WTC11 (cell line): ENCODE measurements around the gene OAS1. TPM values are rescaled to one million over a fixed set of nuclear protein-coding genes. Genes with fewer than 3 reads are reported as not detected.

Source experiments
- ATAC-seq: fragments of 200-7000 bp; cut with Tn5 transposase; 2 replicates; pipeline ENCODE4 v1.10.0; 2021; ENCODE audit warnings: mild to moderate bottlenecking, moderate library complexity
- CTCF ChIA-PET: fragments of 300-600 bp; sonication (Branson Sonifier 250); formaldehyde crosslinking; loops from one replicate; lab custom pipeline; 2021; ENCODE audit warnings: antibody characterized with exemption; lab: Charles Lee
- POLR2A ChIA-PET: fragments of 350-600 bp; sonication (Branson Sonifier 250); formaldehyde crosslinking; loops from one replicate; lab custom pipeline; 2021; ENCODE audit warnings: antibody characterized with exemption; lab: Charles Lee
- DNase-seq: peaks from one replicate; pipeline ENCODE4 v3.0.0; 2021; ENCODE audit warnings: low spot score
- H3K27ac Mint-ChIP-seq: 2 replicates; pipeline ENCODE4 v1.8.0; 2021; ENCODE audit warnings: mixed read lengths
- H3K27me3 Mint-ChIP-seq: 2 replicates; pipeline ENCODE4 v1.8.0; 2021; ENCODE audit warnings: low read depth, mild to moderate bottlenecking, moderate library complexity, mixed read lengths
- H3K36me3 Mint-ChIP-seq: 2 replicates; pipeline ENCODE4 v1.8.0; 2021; ENCODE audit warnings: mixed read lengths
- H3K4me1 Mint-ChIP-seq: 2 replicates; pipeline ENCODE4 v1.8.0; 2022; ENCODE audit warnings: mixed read lengths
- H3K4me3 Mint-ChIP-seq: 2 replicates; pipeline ENCODE4 v1.8.0; 2021; ENCODE audit warnings: mild to moderate bottlenecking, moderate library complexity, mixed read lengths
- H3K9me3 Mint-ChIP-seq: 2 replicates; pipeline ENCODE4 v1.8.0; 2021; ENCODE audit warnings: mixed read lengths
- ATF1 ChIP-seq: sonication (generic); formaldehyde crosslinking; IDR thresholded peaks from 2 replicates; pipeline ENCODE4 v1.8.1; 2023; ENCODE audit warnings: mild to moderate bottlenecking, moderate library complexity, missing genetic modification reagents
- ATF6 ChIP-seq: sonication (generic); formaldehyde crosslinking; IDR thresholded peaks from 2 replicates; pipeline ENCODE4 v1.8.1; 2023; ENCODE audit warnings: mild to moderate bottlenecking, missing genetic modification reagents
- CREM ChIP-seq: sonication (generic); formaldehyde crosslinking; IDR thresholded peaks from 2 replicates; pipeline ENCODE4 v1.8.1; 2022; ENCODE audit warnings: mild to moderate bottlenecking, missing genetic modification reagents, moderate library complexity
- E2F1 ChIP-seq: sonication (generic); formaldehyde crosslinking; IDR thresholded peaks from 2 replicates; pipeline ENCODE4 v1.8.0; 2022; ENCODE audit warnings: mild to moderate bottlenecking, missing genetic modification reagents
- E2F4 ChIP-seq: sonication (generic); formaldehyde crosslinking; IDR thresholded peaks from 2 replicates; pipeline ENCODE4 v1.8.1; 2022; ENCODE audit warnings: low read depth, mild to moderate bottlenecking, moderate library complexity, missing genetic modification reagents, borderline replicate concordance
- ELF4 ChIP-seq: sonication (generic); formaldehyde crosslinking; IDR thresholded peaks from 2 replicates; pipeline ENCODE4 v1.8.1; 2022; ENCODE audit warnings: low read depth, mild to moderate bottlenecking, moderate library complexity, missing genetic modification reagents
- HMGA2 ChIP-seq: fragments of 250-450 bp; sonication (Bioruptor Pico); IDR thresholded peaks from 2 replicates; pipeline ENCODE4 v1.4.0; 2021; ENCODE audit warnings: mild to moderate bottlenecking, moderate library complexity
- JUN ChIP-seq: sonication (generic); formaldehyde crosslinking; IDR thresholded peaks from 2 replicates; pipeline ENCODE4 v1.8.0; 2023; ENCODE audit warnings: mild to moderate bottlenecking, missing genetic modification reagents
- NFATC4 ChIP-seq: fragments of 250-450 bp; sonication (Bioruptor Pico); IDR thresholded peaks from 2 replicates; pipeline ENCODE4 v1.9.0; 2021; ENCODE audit warnings: mild to moderate bottlenecking
- NR2C2 ChIP-seq: sonication (generic); formaldehyde crosslinking; IDR thresholded peaks from 2 replicates; pipeline ENCODE4 v1.8.0; 2022; ENCODE audit warnings: mild to moderate bottlenecking, missing genetic modification reagents
- OVOL2 ChIP-seq: fragments of 250-450 bp; sonication (Bioruptor Pico); IDR thresholded peaks from 2 replicates; pipeline ENCODE4 v1.9.0; 2021; ENCODE audit warnings: mild to moderate bottlenecking, borderline replicate concordance
- PRRX2 ChIP-seq: fragments of 250-450 bp; sonication (Bioruptor Pico); IDR thresholded peaks from 2 replicates; pipeline ENCODE4 v1.8.0; 2021; ENCODE audit warnings: mild to moderate bottlenecking
- RELA ChIP-seq: sonication (generic); formaldehyde crosslinking; IDR thresholded peaks from 2 replicates; pipeline ENCODE4 v1.8.1; 2022; ENCODE audit warnings: missing genetic modification reagents, mild to moderate bottlenecking, borderline replicate concordance
- RORB ChIP-seq: fragments of 250-450 bp; sonication (Bioruptor Pico); IDR thresholded peaks from 2 replicates; pipeline ENCODE4 v1.9.0; 2021; ENCODE audit warnings: mild to moderate bottlenecking
- SMAD3 ChIP-seq: sonication (generic); formaldehyde crosslinking; IDR thresholded peaks from 2 replicates; pipeline ENCODE4 v1.8.0; 2022; ENCODE audit warnings: missing genetic modification reagents, mild to moderate bottlenecking, borderline replicate concordance
- TEAD1 ChIP-seq: sonication (generic); formaldehyde crosslinking; IDR thresholded peaks from 2 replicates; pipeline ENCODE4 v1.8.0; 2022; ENCODE audit warnings: mild to moderate bottlenecking, missing genetic modification reagents
- TEAD4 ChIP-seq: sonication (generic); formaldehyde crosslinking; IDR thresholded peaks from 2 replicates; pipeline ENCODE4 v1.8.0; 2022; ENCODE audit warnings: mild to moderate bottlenecking, missing genetic modification reagents
- USF2 ChIP-seq: sonication (generic); formaldehyde crosslinking; IDR thresholded peaks from 2 replicates; pipeline ENCODE4 v1.8.1; 2023; ENCODE audit warnings: mild to moderate bottlenecking, missing genetic modification reagents, moderate library complexity
- ZBTB21 ChIP-seq: sonication (generic); formaldehyde crosslinking; IDR thresholded peaks from 2 replicates; pipeline ENCODE4 v1.8.1; 2023; ENCODE audit warnings: mild to moderate bottlenecking, missing genetic modification reagents, borderline replicate concordance
- ZNF121 ChIP-seq: sonication (generic); formaldehyde crosslinking; IDR thresholded peaks from 2 replicates; pipeline ENCODE4 v1.8.0; 2023; ENCODE audit warnings: missing genetic modification reagents
- ZNF138 ChIP-seq: sonication (generic); formaldehyde crosslinking; conservative IDR thresholded peaks from 2 replicates; pipeline ENCODE4 v1.8.1; 2022; ENCODE audit warnings: mild to moderate bottlenecking, moderate library complexity, missing genetic modification reagents
- ZNF317 ChIP-seq: sonication (generic); formaldehyde crosslinking; IDR thresholded peaks from 2 replicates; pipeline ENCODE4 v1.8.1; 2023; ENCODE audit warnings: low read depth, mild to moderate bottlenecking, moderate library complexity, missing genetic modification reagents, borderline replicate concordance
- ZNF416 ChIP-seq: fragments of 250-450 bp; sonication (Bioruptor Pico); IDR thresholded peaks from 2 replicates; pipeline ENCODE4 v1.9.0; 2021; ENCODE audit warnings: mild to moderate bottlenecking, inconsistent platforms
- total RNA-seq: library from RNA; stranded (reverse); gene quantifications from 3 replicates; pipeline ENCODE4 v1.2.3, GENCODE V29; 2021
- TF ChIP-seq, protein P1 (sequence below): sonication (generic); formaldehyde crosslinking; IDR thresholded peaks from 2 replicates; pipeline ENCODE4 v1.8.1; 2022; ENCODE audit warnings: mild to moderate bottlenecking, moderate library complexity, missing genetic modification reagents
- TF ChIP-seq, protein P2 (sequence below): sonication (generic); formaldehyde crosslinking; IDR thresholded peaks from 2 replicates; pipeline ENCODE4 v1.8.1; 2023; ENCODE audit warnings: mild to moderate bottlenecking, moderate library complexity, missing genetic modification reagents

The OAS1 gene
- total RNA-seq, 1 experiment from 2014 or later: 0.24 TPM

DNA sequence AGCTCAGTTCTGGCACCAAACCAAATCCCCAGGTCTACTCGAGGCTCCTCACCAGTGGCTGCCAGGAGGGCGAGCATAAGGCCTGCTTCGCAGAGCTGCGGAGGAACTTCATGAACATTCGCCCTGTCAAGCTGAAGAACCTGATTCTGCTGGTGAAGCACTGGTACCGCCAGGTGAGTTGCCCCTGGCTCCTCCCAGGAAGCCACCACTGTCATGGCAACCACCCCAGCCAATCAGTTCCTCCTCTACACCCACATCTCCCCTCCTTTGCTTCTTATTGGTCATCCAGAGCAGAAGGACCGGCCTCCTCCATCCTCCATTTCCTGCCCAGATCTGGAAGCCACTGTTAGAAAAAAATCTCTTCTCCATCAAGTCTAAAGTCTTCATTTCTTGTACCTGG, 54.3 kb downstream of the OAS1 start:
- no peak overlapping the region for H3K4me3 Mint-ChIP-seq
- CTCF ChIA-PET: interaction anchor here (4.8 kb wide), 1 partner anchor 32 kb away, joined by 21 read pairs; no protein-coding TSS in a partner anchor
- DNase-seq (no peak), ATAC-seq (no peak; the same call in 1 of the 2 replicates)
- H3K27me3 Mint-ChIP-seq: peaks cover 37% of the 10 kb centered on the region
- POLR2A ChIA-PET: no interaction called here
- H3K36me3 Mint-ChIP-seq: peaks cover 20% of the 10 kb centered on the region
- H3K4me1 Mint-ChIP-seq: no peaks in the 10 kb centered on the region
- no peak overlapping the region for H3K27ac Mint-ChIP-seq
- H3K9me3 Mint-ChIP-seq: peaks cover 49% of the 10 kb centered on the region
- TF ChIP-seq ZBTB21 (CRISPR knock-in tag) (no peak), CREM (CRISPR knock-in tag) (no peak), SMAD3 (CRISPR knock-in tag) (no peak), NFATC4 (CRISPR knock-in tag) (no peak), ZNF317 (CRISPR knock-in tag) (no peak), TEAD4 (CRISPR knock-in tag) (no peak), HMGA2 (CRISPR knock-in tag) (no peak), ZNF138 (CRISPR knock-in tag) (no peak), ATF1 (CRISPR knock-in tag) (no peak), ZNF416 (CRISPR knock-in tag) (no peak), RORB (CRISPR knock-in tag) (no peak), OVOL2 (CRISPR knock-in tag) (no peak)
- TF ChIP-seq, protein P1, sequence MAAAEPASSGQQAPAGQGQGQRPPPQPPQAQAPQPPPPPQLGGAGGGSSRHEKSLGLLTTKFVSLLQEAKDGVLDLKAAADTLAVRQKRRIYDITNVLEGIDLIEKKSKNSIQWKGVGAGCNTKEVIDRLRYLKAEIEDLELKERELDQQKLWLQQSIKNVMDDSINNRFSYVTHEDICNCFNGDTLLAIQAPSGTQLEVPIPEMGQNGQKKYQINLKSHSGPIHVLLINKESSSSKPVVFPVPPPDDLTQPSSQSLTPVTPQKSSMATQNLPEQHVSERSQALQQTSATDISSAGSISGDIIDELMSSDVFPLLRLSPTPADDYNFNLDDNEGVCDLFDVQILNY (CRISPR knock-in tag): no peak
- TF ChIP-seq, protein P2, sequence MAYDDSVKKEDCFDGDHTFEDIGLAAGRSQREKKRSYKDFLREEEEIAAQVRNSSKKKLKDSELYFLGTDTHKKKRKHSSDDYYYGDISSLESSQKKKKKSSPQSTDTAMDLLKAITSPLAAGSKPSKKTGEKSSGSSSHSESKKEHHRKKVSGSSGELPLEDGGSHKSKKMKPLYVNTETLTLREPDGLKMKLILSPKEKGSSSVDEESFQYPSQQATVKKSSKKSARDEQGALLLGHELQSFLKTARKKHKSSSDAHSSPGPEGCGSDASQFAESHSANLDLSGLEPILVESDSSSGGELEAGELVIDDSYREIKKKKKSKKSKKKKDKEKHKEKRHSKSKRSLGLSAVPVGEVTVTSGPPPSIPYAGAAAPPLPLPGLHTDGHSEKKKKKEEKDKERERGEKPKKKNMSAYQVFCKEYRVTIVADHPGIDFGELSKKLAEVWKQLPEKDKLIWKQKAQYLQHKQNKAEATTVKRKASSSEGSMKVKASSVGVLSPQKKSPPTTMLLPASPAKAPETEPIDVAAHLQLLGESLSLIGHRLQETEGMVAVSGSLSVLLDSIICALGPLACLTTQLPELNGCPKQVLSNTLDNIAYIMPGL (CRISPR knock-in tag): no peak

GRCh38 chr12:112961536-112961935, 54.8 kb downstream of the OAS1 start:
- Mint-ChIP-seq H3K9me3 (peaks cover 49% of the 10 kb centered on the region), H3K4me3 (no peak overlapping the region), H3K4me1 (no peaks in the 10 kb centered on the region), H3K27ac (no peak overlapping the region), H3K27me3 (peaks cover 33% of the 10 kb centered on the region), H3K36me3 (peaks cover 20% of the 10 kb centered on the region)
- ATAC-seq (no peak), DNase-seq (no peak)
- TF ChIP-seq PRRX2 (CRISPR knock-in tag) (no peak), NR2C2 (CRISPR knock-in tag) (no peak), ZNF121 (CRISPR knock-in tag) (no peak), RELA (CRISPR knock-in tag) (no peak), E2F4 (CRISPR knock-in tag) (no peak), USF2 (no peak), SMAD3 (CRISPR knock-in tag) (no peak), ELF4 (CRISPR knock-in tag) (no peak), ATF6 (CRISPR knock-in tag) (no peak), JUN (CRISPR knock-in tag) (no peak), ZBTB21 (CRISPR knock-in tag) (no peak), E2F1 (no peak), TEAD1 (CRISPR knock-in tag) (no peak)
- ChIA-PET POLR2A (no interaction called here), CTCF (interaction anchor here (4.8 kb wide), 1 partner anchor 31 kb away, joined by 21 read pairs; no protein-coding TSS in a partner anchor)
